Testis (tissue), 2 donors: ENCODE results near the gene CARD10.

Experiments used
- CTCF ChIP-seq, 3 experiments: fragments of 450-650 bp in 2 of 3; fragments of 200-600 bp in 1 of 3; sonication (generic) in 1 of 3; IDR thresholded peaks; one replicate each; pipeline ENCODE4 v1.5.1; 2016 to 2019; ENCODE audit warnings: antibody characterized with exemption in 3 of 3, mild to moderate bottlenecking in 2 of 3, moderate library complexity in 1 of 3
- POLR2A ChIP-seq: fragments of 450-650 bp; IDR thresholded peaks from one replicate; pipeline ENCODE4 v1.6.1; 2017; ENCODE audit warnings: antibody characterized with exemption, mild to moderate bottlenecking, moderate library complexity

DNA sequence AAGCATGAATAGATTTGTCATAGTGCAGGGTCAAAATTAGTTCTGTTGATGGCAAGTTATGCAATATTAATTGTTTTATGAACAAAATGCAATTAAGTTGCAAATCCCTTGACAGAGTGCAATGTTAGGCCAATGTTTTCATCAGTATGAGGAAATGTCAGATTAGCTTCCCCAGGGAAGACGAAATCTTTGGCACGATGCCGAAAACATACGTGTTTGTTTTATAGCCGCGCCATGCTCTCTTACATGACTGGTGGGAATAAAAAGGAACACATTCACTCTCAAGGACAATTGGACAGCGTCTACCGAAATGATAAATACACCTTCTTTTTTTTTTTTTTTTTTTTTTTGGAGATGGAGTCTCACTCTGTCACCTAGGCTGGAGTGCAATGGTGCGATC is 60.0 kb downstream of the CARD10 start:
- no peak for TF ChIP-seq CTCF (IDR thresholded peaks at IDR 0.05)
- TF ChIP-seq POLR2A: no peak
